K562 (cell line): ENCODE data around the gene PNPO. TPM values are rescaled to one million over a fixed set of nuclear protein-coding genes. Genes with fewer than 3 reads are reported as not detected.
A peak's percentile ranks its signal among the peaks of the same experiment; 100 is the strongest.

Experiments
- BRD9 ChIP-seq: fragments of 450-650 bp; IDR thresholded peaks from 2 replicates; pipeline ENCODE4 v1.6.1; 2018; ENCODE audit warnings: low read depth; ENCODE audit not compliant: partially characterized antibody
- CBX3 ChIP-seq, 2 experiments: IDR thresholded peaks; 1 replicate in 1 of 2; 2 replicates in 1 of 2; pipeline ENCODE4 v1.6.1; 2012; ENCODE audit warnings: inconsistent platforms in 2 of 2, low read length in 2 of 2, borderline replicate concordance in 1 of 2, control low read depth in 1 of 2
- CC2D1A ChIP-seq: fragments of 450-650 bp; IDR thresholded peaks from 2 replicates; pipeline ENCODE4 v1.6.1; 2017; ENCODE audit warnings: mild to moderate bottlenecking
- DNMT1 ChIP-seq: fragments of 450-650 bp; IDR thresholded peaks from 2 replicates; pipeline ENCODE4 v1.6.1; 2016; ENCODE audit warnings: antibody characterized with exemption, mild to moderate bottlenecking
- EGR1 ChIP-seq: fragments of 450-650 bp; conservative IDR thresholded peaks from 2 replicates; pipeline ENCODE4 v1.6.1; 2017; ENCODE audit warnings: mild to moderate bottlenecking
- GTF2A2 ChIP-seq: IDR thresholded peaks from 2 replicates; pipeline ENCODE4 v1.6.1; 2016; ENCODE audit warnings: mild to moderate bottlenecking, missing genetic modification characterization, missing compliant biosample characterization
- KAT8 ChIP-seq: fragments of 450-650 bp; IDR thresholded peaks from 2 replicates; pipeline ENCODE4 v1.6.1; 2016; ENCODE audit warnings: low read depth, mild to moderate bottlenecking
- MEIS2 ChIP-seq: fragments of 450-650 bp; IDR thresholded peaks from 2 replicates; pipeline ENCODE4 v1.6.1; 2014; ENCODE audit warnings: mild to moderate bottlenecking; ENCODE audit not compliant: partially characterized antibody
- MYBL2 ChIP-seq, 2 experiments: fragments of 450-650 bp in 1 of 2; sonication (generic) in 1 of 2; formaldehyde crosslinking in 1 of 2; IDR thresholded peaks; 2 replicates each; pipeline versions ENCODE4 v1.6.1 to v1.8.1; 2017 to 2022; ENCODE audit warnings: borderline replicate concordance in 1 of 2, inconsistent platforms in 1 of 2, low read depth in 1 of 2, mild to moderate bottlenecking in 1 of 2, missing genetic modification reagents in 1 of 2, moderate library complexity in 1 of 2
- NFIX ChIP-seq: fragments of 250-450 bp; sonication (Bioruptor Pico); IDR thresholded peaks from 2 replicates; pipeline ENCODE4 v1.4.0; 2020; ENCODE audit warnings: low read depth, mild to moderate bottlenecking, moderate library complexity
- PHF21A ChIP-seq: fragments of 450-650 bp; IDR thresholded peaks from 2 replicates; pipeline ENCODE4 v1.6.1; 2017; ENCODE audit warnings: low read depth, borderline replicate concordance
- POLR2AphosphoS5 ChIP-seq: IDR thresholded peaks from 2 replicates; pipeline ENCODE4 v1.6.1; 2011; ENCODE audit warnings: mild to moderate bottlenecking, low read depth, low read length, moderate library complexity; ENCODE audit not compliant: control insufficient read depth, insufficient read depth
- PTTG1 ChIP-seq: fragments of 450-650 bp; IDR thresholded peaks from 2 replicates; pipeline ENCODE4 v1.6.1; 2016; ENCODE audit warnings: low read depth, mild to moderate bottlenecking, missing genetic modification characterization, missing compliant biosample characterization
- RBFOX2 ChIP-seq: fragments of 200-400 bp; formaldehyde crosslinking; IDR thresholded peaks from 2 replicates; pipeline ENCODE4 v1.6.1; 2017; ENCODE audit warnings: low read depth, mild to moderate bottlenecking, low read length, moderate library complexity
- RBM14 ChIP-seq: fragments of 200-400 bp; formaldehyde crosslinking; IDR thresholded peaks from 2 replicates; pipeline ENCODE4 v1.6.1; 2018; ENCODE audit warnings: low read depth, mild to moderate bottlenecking, low read length, moderate library complexity, borderline replicate concordance; ENCODE audit not compliant: insufficient read depth
- SNRNP70 ChIP-seq: fragments of 200-400 bp; formaldehyde crosslinking; optimal IDR thresholded peaks from 2 replicates; pipeline ENCODE3; 2017; ENCODE audit warnings: low read depth, low read length
- SUPT5H ChIP-seq: fragments of 450-650 bp; IDR thresholded peaks from 2 replicates; pipeline ENCODE4 v1.6.1; 2016
- TRIM24 ChIP-seq, 2 experiments: fragments of 450-650 bp; IDR thresholded peaks; 2 replicates each; pipeline ENCODE4 v1.6.1; 2016
- YY1 ChIP-seq, 3 experiments: IDR thresholded peaks; 2 replicates each; pipeline ENCODE4 v1.6.1; 2011; ENCODE audit warnings: low read length in 2 of 3, mild to moderate bottlenecking in 2 of 3, moderate library complexity in 2 of 3, borderline replicate concordance in 1 of 3, control low read depth in 1 of 3, low read depth in 1 of 3; ENCODE audit not compliant: insufficient read depth in 3 of 3, insufficient replicate concordance in 2 of 3, control insufficient read depth in 1 of 3, insufficient read length in 1 of 3; ENCODE audit errors: extremely low read depth in 1 of 3
- ZNF133 ChIP-seq: fragments of 250-450 bp; sonication (Bioruptor Pico); IDR thresholded peaks from 2 replicates; pipeline ENCODE4 v1.4.0; 2020; ENCODE audit warnings: mild to moderate bottlenecking
- ZNF143 ChIP-seq: sonication (generic); formaldehyde crosslinking; IDR thresholded peaks from 2 replicates; pipeline ENCODE4 v1.9.0; 2022; ENCODE audit warnings: mild to moderate bottlenecking, missing genetic modification reagents
- ZNF384 ChIP-seq: IDR thresholded peaks from 2 replicates; pipeline ENCODE4 v1.6.1; 2012; ENCODE audit warnings: low read depth, low read length, improper control_type of control experiment
- ZNF586 ChIP-seq: fragments of 450-650 bp; formaldehyde crosslinking; conservative IDR thresholded peaks from 2 replicates; pipeline ENCODE4 v1.4.0; 2020; ENCODE audit warnings: mild to moderate bottlenecking, moderate library complexity
- ZNF695 ChIP-seq: fragments of 450-650 bp; formaldehyde crosslinking; IDR thresholded peaks from 2 replicates; pipeline ENCODE4 v1.4.0; 2020; ENCODE audit warnings: mild to moderate bottlenecking, moderate library complexity
- ZNF75A ChIP-seq: fragments of 450-650 bp; formaldehyde crosslinking; IDR thresholded peaks from 2 replicates; pipeline ENCODE4 v1.4.0; 2020; ENCODE audit warnings: mild to moderate bottlenecking
- polyA plus RNA-seq, 8 experiments: library from polyadenylated mRNA; depleted of rRNA in 4 of 8; stranded (reverse) in 5 of 8; unstranded in 3 of 8; fragments of >200 nt; fragmentation: Nextera tagmentation in 2 of 8; fragmentation: Illumina TruSeq in 1 of 8; extraction: Ambion mirVana in 2 of 8; extraction: Trizol in 1 of 8; gene quantifications; 2 replicates each; pipeline versions ENCODE4 v1.2.1 to v1.2.3, GENCODE V29; 2011 to 2014; ENCODE audit warnings: inconsistent platforms in 1 of 8, missing spikeins in 1 of 8
- total RNA-seq, 7 experiments: library from RNA; depleted of rRNA in 6 of 7; stranded (reverse); fragments of >200 nt in 6 of 7; fragmentation: Illumina TruSeq in 2 of 7; extraction: Trizol in 2 of 7; gene quantifications; 2 replicates each; pipeline versions ENCODE4 v1.2.1 to v1.2.3, GENCODE V29; 2011 to 2021; ENCODE audit warnings: low replicate concordance in 1 of 7
- TF ChIP-seq, protein P1 (sequence below): sonication (generic); formaldehyde crosslinking; IDR thresholded peaks from 2 replicates; pipeline ENCODE4 v1.9.0; 2022; ENCODE audit warnings: mild to moderate bottlenecking, missing genetic modification reagents
- TF ChIP-seq, protein P2 (sequence below), 2 experiments: fragments of 450-650 bp in 1 of 2; sonication (generic) in 1 of 2; formaldehyde crosslinking; conservative IDR thresholded peaks; 2 replicates each; pipeline versions ENCODE4 v1.4.0 to v1.8.1; 2020 to 2022; ENCODE audit warnings: mild to moderate bottlenecking in 1 of 2, missing genetic modification reagents in 1 of 2

The PNPO gene
- total and polyA plus RNA-seq, 9 of the 15 experiments (the other 6 are each of a cell fraction or from before 2014, with no cell fraction given) = 16.6 to 39.0 (median 27.4) TPM

DNA sequence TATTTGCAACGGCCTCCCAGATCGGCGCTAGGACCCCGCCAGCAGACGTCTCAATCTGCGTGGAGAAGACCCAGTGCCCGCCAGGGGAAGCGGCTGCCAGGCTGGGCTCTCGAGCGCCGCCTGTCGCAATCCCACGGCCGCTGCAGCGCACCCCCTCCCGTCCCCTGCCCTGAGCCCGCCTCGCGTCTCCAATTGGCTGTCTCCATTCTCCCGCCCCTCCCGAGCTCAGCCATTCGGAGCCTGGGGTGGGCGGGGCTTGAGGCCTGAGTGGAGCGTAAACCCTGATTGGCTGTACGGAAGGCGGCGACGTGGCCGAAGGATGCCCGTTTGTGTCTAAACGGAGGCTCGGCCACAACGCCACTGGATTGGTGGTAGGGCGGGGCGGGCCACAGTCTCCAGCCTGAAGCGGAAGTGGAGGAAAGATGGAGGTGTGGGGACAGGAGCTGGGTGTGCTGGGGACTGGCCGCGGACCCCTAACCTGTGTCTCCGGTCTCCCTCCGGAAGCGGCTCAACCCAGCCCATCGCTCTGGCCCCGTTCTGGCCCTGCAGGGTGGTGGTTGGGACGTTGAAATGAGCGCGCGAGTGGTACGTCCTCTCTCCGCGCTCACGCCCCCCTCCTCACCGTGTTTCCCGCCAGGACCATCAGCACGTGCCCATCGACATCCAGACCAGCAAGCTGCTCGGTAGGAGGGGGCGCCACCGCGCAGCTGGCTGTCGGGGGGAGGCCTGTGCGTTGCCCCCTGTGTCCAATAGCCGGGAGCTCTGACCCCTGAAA, 29.5 kb downstream of the PNPO start, which contains the start of gene CDK5RAP3 (continued):
- TF ChIP-seq MYBL2 (IDR thresholded peaks at IDR 0.05; ENCODE audit: low read depth) = no peak
- TF ChIP-seq MYBL2 (CRISPR knock-in tag; IDR thresholded peaks at IDR 0.05; ENCODE audit: borderline replicate concordance) = no peak
- TF ChIP-seq ZNF384 = no peak
- no peak for TF ChIP-seq ZNF586 (CRISPR knock-in tag)
- TF ChIP-seq BRD9 = no peak
- peak; percentile 97 for TF ChIP-seq RBFOX2
- peak; percentile 32; the same call in 1 of the 2 replicates for TF ChIP-seq GTF2A2 (tag)
- no peak for TF ChIP-seq ZNF75A (CRISPR knock-in tag)
- no peak for TF ChIP-seq KAT8
- TF ChIP-seq SUPT5H = peak; percentile 91
- no peak for TF ChIP-seq CC2D1A
- no peak for TF ChIP-seq ZNF695
- no peak for TF ChIP-seq DNMT1
- no peak for TF ChIP-seq ZNF133
- 0 out of 2 replicates have a peak, but pooled peaks have one; percentile 59 for TF ChIP-seq RBM14
- TF ChIP-seq ZNF143 (CRISPR knock-in tag) = no peak; the same call in 1 of the 2 replicates
- TF ChIP-seq MEIS2 = peak; percentile 54
- TF ChIP-seq PTTG1 (tag) = no peak
- TF ChIP-seq, protein P1, sequence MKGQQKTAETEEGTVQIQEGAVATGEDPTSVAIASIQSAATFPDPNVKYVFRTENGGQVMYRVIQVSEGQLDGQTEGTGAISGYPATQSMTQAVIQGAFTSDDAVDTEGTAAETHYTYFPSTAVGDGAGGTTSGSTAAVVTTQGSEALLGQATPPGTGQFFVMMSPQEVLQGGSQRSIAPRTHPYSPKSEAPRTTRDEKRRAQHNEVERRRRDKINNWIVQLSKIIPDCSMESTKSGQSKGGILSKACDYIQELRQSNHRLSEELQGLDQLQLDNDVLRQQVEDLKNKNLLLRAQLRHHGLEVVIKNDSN = peak; percentile 88
- no peak for TF ChIP-seq NFIX (CRISPR knock-in tag)
- peak; percentile 13 for TF ChIP-seq EGR1
- TF ChIP-seq, protein P2, sequence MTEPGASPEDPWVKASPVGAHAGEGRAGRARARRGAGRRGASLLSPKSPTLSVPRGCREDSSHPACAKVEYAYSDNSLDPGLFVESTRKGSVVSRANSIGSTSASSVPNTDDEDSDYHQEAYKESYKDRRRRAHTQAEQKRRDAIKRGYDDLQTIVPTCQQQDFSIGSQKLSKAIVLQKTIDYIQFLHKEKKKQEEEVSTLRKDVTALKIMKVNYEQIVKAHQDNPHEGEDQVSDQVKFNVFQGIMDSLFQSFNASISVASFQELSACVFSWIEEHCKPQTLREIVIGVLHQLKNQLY (CRISPR knock-in tag; conservative IDR thresholded peaks at IDR 0.05) = peak in 1 of 2 experiments; percentile 91; a peak in 2 of 4 replicates
- TF ChIP-seq POLR2AphosphoS5 = peak; percentile 68
- TF ChIP-seq PHF21A = no peak
- peak in 1 of 2 experiments; percentile 55; a peak in 1 of 4 replicates for TF ChIP-seq TRIM24 (IDR thresholded peaks at IDR 0.05)
- peak in 1 of 3 experiments; percentile 79 for TF ChIP-seq YY1 (IDR thresholded peaks at IDR 0.05; ENCODE audit: borderline replicate concordance in 1 of 3, control insufficient read depth in 1 of 3, extremely low read depth in 1 of 3, insufficient read depth in 3 of 3, insufficient read length in 1 of 3, insufficient replicate concordance in 2 of 3, low read depth in 1 of 3, low read length in 2 of 3)
- peak in 1 of 2 experiments; percentile 91; a peak in 1 of 3 replicates for TF ChIP-seq CBX3 (IDR thresholded peaks at IDR 0.05; ENCODE audit: borderline replicate concordance in 1 of 2, low read length in 2 of 2)
- no peak for TF ChIP-seq SNRNP70
